H9 (cell line): ENCODE results near the gene SDC3. TPM values are rescaled to one million over a fixed set of nuclear protein-coding genes. Genes with fewer than 3 reads are reported as not detected.

Experiments used
- DNase-seq: peaks from one replicate; pipeline ENCODE4 v3.0.0-alpha.2; 2017
- H2AFZ ChIP-seq: one replicate; pipeline ENCODE4 v1.6.1; 2013; ENCODE audit warnings: mild to moderate bottlenecking, low read length, control low read depth, moderate library complexity
- H2AK5ac ChIP-seq: 2 replicates; pipeline ENCODE4 v1.6.1; 2013; ENCODE audit warnings: low read length, control low read depth, mixed read lengths; ENCODE audit not compliant: insufficient read length
- H2BK120ac ChIP-seq: one replicate; pipeline ENCODE4 v1.6.1; 2013; ENCODE audit warnings: low read depth, mild to moderate bottlenecking, low read length, control low read depth, inconsistent platforms; ENCODE audit not compliant: poor library complexity, severe bottlenecking
- H2BK12ac ChIP-seq: 2 replicates; pipeline ENCODE4 v1.6.1; 2013; ENCODE audit warnings: low read length, control low read depth, mixed read lengths, low read depth; ENCODE audit not compliant: insufficient read length
- H2BK15ac ChIP-seq: 2 replicates; pipeline ENCODE4 v1.6.1; 2013; ENCODE audit warnings: low read depth, low read length, control low read depth
- H2BK20ac ChIP-seq: one replicate; pipeline ENCODE4 v1.6.1; 2013; ENCODE audit warnings: low read depth, mild to moderate bottlenecking, low read length, control low read depth, inconsistent platforms; ENCODE audit not compliant: poor library complexity, severe bottlenecking
- H2BK5ac ChIP-seq: 2 replicates; pipeline ENCODE4 v1.6.1; 2013; ENCODE audit warnings: low read length, control low read depth, mixed read lengths; ENCODE audit not compliant: insufficient read length
- H3K14ac ChIP-seq: 2 replicates; pipeline ENCODE4 v1.6.1; 2013; ENCODE audit warnings: low read length, control low read depth; ENCODE audit not compliant: insufficient read depth
- H3K18ac ChIP-seq: 2 replicates; pipeline ENCODE4 v1.6.1; 2013; ENCODE audit warnings: low read depth, mild to moderate bottlenecking, mixed read lengths, low read length, control low read depth; ENCODE audit not compliant: insufficient read length
- H3K23ac ChIP-seq: 2 replicates; pipeline ENCODE4 v1.6.1; 2013; ENCODE audit warnings: low read length, control low read depth, mixed read lengths, low read depth; ENCODE audit not compliant: insufficient read length
- H3K23me2 ChIP-seq: 2 replicates; pipeline ENCODE4 v1.6.1; 2013; ENCODE audit warnings: low read depth, mild to moderate bottlenecking, mixed read lengths, low read length, control low read depth; ENCODE audit not compliant: insufficient read length, poor library complexity, severe bottlenecking
- H3K27ac ChIP-seq: 2 replicates; pipeline ENCODE4 v1.5.1; 2013; ENCODE audit warnings: low read length, control low read depth, mixed read lengths, low read depth; ENCODE audit not compliant: insufficient read length
- H3K27me3 ChIP-seq: 2 replicates; pipeline ENCODE4 v1.6.1; 2013; ENCODE audit warnings: low read length, control low read depth, inconsistent platforms; ENCODE audit not compliant: insufficient read depth
- H3K4ac ChIP-seq: 2 replicates; pipeline ENCODE4 v1.6.1; 2013; ENCODE audit warnings: low read depth, mild to moderate bottlenecking, control low read depth, inconsistent platforms, low read length, moderate library complexity
- H3K4me1 ChIP-seq: 2 replicates; pipeline ENCODE4 v1.6.1; 2013; ENCODE audit warnings: low read length, control low read depth, inconsistent platforms; ENCODE audit not compliant: insufficient read depth
- H3K4me2 ChIP-seq: 2 replicates; pipeline ENCODE4 v1.6.1; 2013; ENCODE audit warnings: low read length, control low read depth, mixed read lengths; ENCODE audit not compliant: insufficient read length, insufficient read depth
- H3K56ac ChIP-seq: 2 replicates; pipeline ENCODE4 v1.6.1; 2013; ENCODE audit warnings: low read depth, mild to moderate bottlenecking, mixed read lengths, low read length, control low read depth; ENCODE audit not compliant: insufficient read length
- H3K79me1 ChIP-seq: 2 replicates; pipeline ENCODE4 v1.6.1; 2013; ENCODE audit warnings: low read depth, mild to moderate bottlenecking, moderate library complexity, low read length, control low read depth, inconsistent platforms; ENCODE audit not compliant: insufficient read depth, poor library complexity, severe bottlenecking
- H3K79me2 ChIP-seq: 2 replicates; pipeline ENCODE4 v1.6.1; 2013; ENCODE audit warnings: low read length, control low read depth, inconsistent platforms; ENCODE audit not compliant: insufficient read depth
- H3K9ac ChIP-seq: 2 replicates; pipeline ENCODE4 v1.6.1; 2013; ENCODE audit warnings: low read length, control low read depth, mixed read lengths; ENCODE audit not compliant: insufficient read length; ENCODE audit errors: extremely low read depth
- H3K9me3 ChIP-seq: one replicate; pipeline ENCODE4 v1.6.1; 2013; ENCODE audit warnings: low read depth, low read length, inconsistent platforms; ENCODE audit not compliant: control insufficient read depth
- H3T11ph ChIP-seq: one replicate; pipeline ENCODE4 v1.6.1; 2013; ENCODE audit warnings: mild to moderate bottlenecking, low read length, control low read depth, inconsistent platforms
- H4K20me1 ChIP-seq: one replicate; pipeline ENCODE4 v1.6.1; 2013; ENCODE audit not compliant: control insufficient read depth, insufficient read length, insufficient read depth
- H4K5ac ChIP-seq: 2 replicates; pipeline ENCODE4 v1.6.1; 2013; ENCODE audit warnings: low read depth, mild to moderate bottlenecking, mixed read lengths, low read length, control low read depth; ENCODE audit not compliant: insufficient read length
- H4K8ac ChIP-seq: replicated peaks from 2 replicates; pipeline ENCODE4 v1.6.1; 2013; ENCODE audit warnings: low read length, control low read depth, mixed read lengths, low read depth; ENCODE audit not compliant: insufficient read length
- H4K91ac ChIP-seq: 2 replicates; pipeline ENCODE4 v1.6.1; 2013; ENCODE audit warnings: low read depth, mild to moderate bottlenecking, moderate library complexity, mixed read lengths, low read length, control low read depth; ENCODE audit not compliant: insufficient read length
- H3K27ac Mint-ChIP-seq, 3 experiments: 2 replicates in 2 of 3; 3 replicates in 1 of 3; pipeline ENCODE4 v1.8.0; 2020 to 2021; ENCODE audit warnings: mixed read lengths in 3 of 3, mild to moderate bottlenecking in 1 of 3, moderate library complexity in 1 of 3
- H3K27me3 Mint-ChIP-seq: 2 replicates; pipeline ENCODE4 v1.8.0; 2021; ENCODE audit warnings: low read depth, mild to moderate bottlenecking, moderate library complexity, mixed read lengths
- H3K36me3 Mint-ChIP-seq, 3 experiments: 2 replicates in 2 of 3; 3 replicates in 1 of 3; pipeline ENCODE4 v1.8.0; 2020 to 2021; ENCODE audit warnings: low read depth in 3 of 3, mixed read lengths in 3 of 3; ENCODE audit not compliant: insufficient read depth in 1 of 3
- H3K4me1 Mint-ChIP-seq, 2 experiments: 2 replicates each; pipeline ENCODE4 v1.8.0; 2020; ENCODE audit warnings: mixed read lengths in 2 of 2
- H3K4me3 Mint-ChIP-seq, 2 experiments: 2 replicates in 1 of 2; 3 replicates in 1 of 2; pipeline ENCODE4 v1.8.0; 2020 to 2021; ENCODE audit warnings: mild to moderate bottlenecking in 2 of 2, mixed read lengths in 2 of 2, moderate library complexity in 1 of 2
- H3K9me3 Mint-ChIP-seq, 2 experiments: 2 replicates in 1 of 2; 3 replicates in 1 of 2; pipeline ENCODE4 v1.8.0; 2020; ENCODE audit warnings: mild to moderate bottlenecking in 2 of 2, mixed read lengths in 2 of 2, moderate library complexity in 1 of 2
- WGBS: extraction: QIAGEN DNeasy Blood & Tissue Kit; methylation state at CpG from one replicate; pipeline ENCODE4 v1.1.7; 2013; ENCODE audit warnings: missing lambda C conversion rate, low lambda C conversion rate, mixed read lengths; ENCODE audit not compliant: insufficient read length; ENCODE audit errors: extremely low coverage; 5-methylcytosine and 5-hydroxymethylcytosine counted together
- total RNA-seq: library from RNA; stranded (reverse); gene quantifications from 2 replicates; pipeline ENCODE4 v1.2.1, GENCODE V29; 2021
- TF ChIP-seq, protein P1 (sequence below): fragments of 200-600 bp; sonication (generic); conservative IDR thresholded peaks from 3 replicates; pipeline ENCODE4 v1.8.0; 2021; ENCODE audit warnings: antibody characterized with exemption, mild to moderate bottlenecking

Gene SDC3
- total RNA-seq, 1 experiment from 2014 or later = 25.9 TPM

DNA sequence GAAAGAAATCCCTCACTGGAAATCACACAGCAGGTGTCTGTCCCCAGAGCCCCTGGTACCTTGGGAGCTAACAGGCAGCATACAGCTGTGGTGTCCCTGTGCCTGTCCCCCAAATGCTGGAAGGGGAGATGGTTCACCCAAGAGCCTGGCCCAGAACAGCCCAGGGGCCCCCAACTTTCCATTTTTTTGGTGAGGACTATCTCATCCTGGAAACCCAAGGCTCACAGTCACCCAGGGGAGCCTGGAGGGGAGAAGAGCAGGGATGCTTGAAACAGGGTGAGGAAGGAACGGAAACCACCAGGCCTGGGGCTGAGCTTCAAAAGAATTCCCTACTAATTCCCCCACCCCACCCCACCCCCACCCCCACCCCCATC lies 3.6 kb downstream of the SDC3 start:
- Histone ChIP-seq H2BK12ac (no peak overlapping the region), H2AK5ac (no peak overlapping the region), H4K20me1 (peaks cover 6% of the 10 kb centered on the region), H3K79me2 (0 out of 2 replicates have a peak, but pooled peaks cover 2% of the 10 kb centered on the region), H2BK5ac (no peak overlapping the region), H2BK15ac (no peak overlapping the region), H3K79me1 (no peaks in the 10 kb centered on the region), H3K23ac (no peak overlapping the region), H3K23me2 (peaks cover 7% of the 10 kb centered on the region), H3K27ac (no peak overlapping the region), H3K4ac (no peak overlapping the region), H3K14ac (no peak overlapping the region), H3K9ac (no peak overlapping the region), H2AFZ (no peak overlapping the region), H3K4me2 (no peak overlapping the region), H3T11ph (no peak overlapping the region), H4K5ac (no peak overlapping the region), H4K8ac (no peak overlapping the region), H3K18ac (no peak overlapping the region), H3K27me3 (no peaks in the 10 kb centered on the region), H2BK120ac (no peak overlapping the region), H3K56ac (no peak overlapping the region), H3K4me1 (no peaks in the 10 kb centered on the region; the same call in 1 of the 2 replicates), H3K9me3 (no peaks in the 10 kb centered on the region), H4K91ac (no peak overlapping the region), H2BK20ac (no peak overlapping the region)
- TF ChIP-seq, protein P1, sequence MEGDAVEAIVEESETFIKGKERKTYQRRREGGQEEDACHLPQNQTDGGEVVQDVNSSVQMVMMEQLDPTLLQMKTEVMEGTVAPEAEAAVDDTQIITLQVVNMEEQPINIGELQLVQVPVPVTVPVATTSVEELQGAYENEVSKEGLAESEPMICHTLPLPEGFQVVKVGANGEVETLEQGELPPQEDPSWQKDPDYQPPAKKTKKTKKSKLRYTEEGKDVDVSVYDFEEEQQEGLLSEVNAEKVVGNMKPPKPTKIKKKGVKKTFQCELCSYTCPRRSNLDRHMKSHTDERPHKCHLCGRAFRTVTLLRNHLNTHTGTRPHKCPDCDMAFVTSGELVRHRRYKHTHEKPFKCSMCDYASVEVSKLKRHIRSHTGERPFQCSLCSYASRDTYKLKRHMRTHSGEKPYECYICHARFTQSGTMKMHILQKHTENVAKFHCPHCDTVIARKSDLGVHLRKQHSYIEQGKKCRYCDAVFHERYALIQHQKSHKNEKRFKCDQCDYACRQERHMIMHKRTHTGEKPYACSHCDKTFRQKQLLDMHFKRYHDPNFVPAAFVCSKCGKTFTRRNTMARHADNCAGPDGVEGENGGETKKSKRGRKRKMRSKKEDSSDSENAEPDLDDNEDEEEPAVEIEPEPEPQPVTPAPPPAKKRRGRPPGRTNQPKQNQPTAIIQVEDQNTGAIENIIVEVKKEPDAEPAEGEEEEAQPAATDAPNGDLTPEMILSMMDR = no peak
- no peaks in the 10 kb centered on the region for H3K36me3 Mint-ChIP-seq
- H3K4me1 Mint-ChIP-seq = peaks cover 44 to 66% of the 10 kb centered on the region in 2 experiments
- no CpG with 5 or more reads among the region's 1 CpG for WGBS
- H3K27me3 Mint-ChIP-seq = peaks cover 27% of the 10 kb centered on the region
- no peaks in the 10 kb centered on the region for H3K9me3 Mint-ChIP-seq
- DNase-seq = no peak
- no peak overlapping the region; a peak in 1 of 7 replicates for H3K27ac Mint-ChIP-seq
- H3K4me3 Mint-ChIP-seq = no peak overlapping the region
